Liver (tissue), 9 donors: ENCODE measurements around the gene SLC9A3. TPM values are rescaled to one million over a fixed set of nuclear protein-coding genes. Genes with fewer than 3 reads are reported as not detected.

Experiments used
- DNase-seq: peaks from one replicate; pipeline ENCODE4 v3.0.0-alpha.2; 2017; ENCODE audit warnings: low spot score
- H3K27ac ChIP-seq, 2 donors: one replicate each; pipeline ENCODE4 v1.7.0; 2013; ENCODE audit warnings: inconsistent platforms in 2 of 2, low read length in 2 of 2, control low read depth in 1 of 2, low read depth in 1 of 2, mild to moderate bottlenecking in 1 of 2
- H3K27me3 ChIP-seq, 4 donors: one replicate each; pipeline versions ENCODE4 v1.6.1 to v1.7.0; 2013; ENCODE audit warnings: low read length in 3 of 4, inconsistent platforms in 1 of 4, mild to moderate bottlenecking in 1 of 4, moderate library complexity in 1 of 4; ENCODE audit not compliant: control insufficient read depth in 4 of 4, insufficient read depth in 4 of 4
- H3K36me3 ChIP-seq, 4 donors: one replicate each; pipeline versions ENCODE4 v1.6.1 to v1.7.0; 2013; ENCODE audit warnings: low read length in 3 of 4, mild to moderate bottlenecking in 3 of 4, low read depth in 1 of 4, moderate library complexity in 1 of 4; ENCODE audit not compliant: control insufficient read depth in 4 of 4, insufficient read depth in 3 of 4
- H3K4me1 ChIP-seq, 4 donors: one replicate each; pipeline versions ENCODE4 v1.6.1 to v1.7.0; 2013; ENCODE audit warnings: low read length in 3 of 4, mild to moderate bottlenecking in 3 of 4, moderate library complexity in 1 of 4; ENCODE audit not compliant: control insufficient read depth in 4 of 4, insufficient read depth in 4 of 4
- H3K4me3 ChIP-seq, 3 donors: one replicate each; pipeline versions ENCODE4 v1.6.1 to v1.7.0; 2013; ENCODE audit warnings: low read length in 3 of 3, control low read depth in 1 of 3, low read depth in 1 of 3, mild to moderate bottlenecking in 1 of 3
- H3K9ac ChIP-seq, 2 donors: one replicate each; pipeline ENCODE4 v1.7.0; 2013; ENCODE audit warnings: low read length in 2 of 2, mild to moderate bottlenecking in 2 of 2, moderate library complexity in 2 of 2, control low read depth in 1 of 2, low read depth in 1 of 2
- H3K9me3 ChIP-seq, 4 donors: one replicate each; pipeline versions ENCODE4 v1.6.1 to v1.7.0; 2013; ENCODE audit warnings: low read length in 3 of 4; ENCODE audit not compliant: control insufficient read depth in 4 of 4
- CTCF ChIP-seq: fragments of 150-350 bp; IDR thresholded peaks from 2 replicates; pipeline ENCODE4 v1.5.1; 2017; ENCODE audit warnings: improper control_type of control experiment, low read depth, low read length; ENCODE audit not compliant: missing input control
- FOXA2 ChIP-seq: IDR thresholded peaks from 2 replicates; pipeline ENCODE4 v1.6.1; 2016; ENCODE audit warnings: antibody characterized with exemption
- GABPA ChIP-seq, 2 donors: IDR thresholded peaks in 1 of 2; conservative IDR thresholded peaks in 1 of 2; 2 replicates each; pipeline ENCODE4 v1.6.1; 2016; ENCODE audit warnings: antibody characterized with exemption in 2 of 2, mild to moderate bottlenecking in 1 of 2, moderate library complexity in 1 of 2
- HNF4A ChIP-seq, 2 donors: conservative IDR thresholded peaks; 2 replicates each; pipeline ENCODE4 v1.6.1; 2016; ENCODE audit warnings: antibody characterized with exemption in 2 of 2, mild to moderate bottlenecking in 2 of 2
- HNF4G ChIP-seq: IDR thresholded peaks from 2 replicates; pipeline ENCODE4 v1.6.1; 2016; ENCODE audit warnings: antibody characterized with exemption
- MAX ChIP-seq: IDR thresholded peaks from 2 replicates; pipeline ENCODE4 v1.6.1; 2016; ENCODE audit warnings: antibody characterized with exemption
- NR2F2 ChIP-seq: IDR thresholded peaks from 2 replicates; pipeline ENCODE4 v1.6.1; 2016; ENCODE audit warnings: antibody characterized with exemption
- RAD21 ChIP-seq, 2 donors: IDR thresholded peaks; 2 replicates each; pipeline ENCODE4 v1.6.1; 2016; ENCODE audit warnings: antibody characterized with exemption in 2 of 2, mild to moderate bottlenecking in 2 of 2
- SP1 ChIP-seq: IDR thresholded peaks from 2 replicates; pipeline ENCODE4 v1.6.1; 2018; ENCODE audit warnings: antibody characterized with exemption, mild to moderate bottlenecking
- TAF1 ChIP-seq: conservative IDR thresholded peaks from 2 replicates; pipeline ENCODE4 v1.6.1; 2016; ENCODE audit warnings: antibody characterized with exemption, mild to moderate bottlenecking
- YY1 ChIP-seq: IDR thresholded peaks from 2 replicates; pipeline ENCODE4 v1.6.1; 2016; ENCODE audit warnings: antibody characterized with exemption, mild to moderate bottlenecking
- WGBS: extraction: QIAGEN DNeasy Blood & Tissue Kit; methylation state at CpG from one replicate; pipeline ENCODE4 v1.1.7; 2013; 5-methylcytosine and 5-hydroxymethylcytosine counted together
- polyA plus RNA-seq, 2 donors: library from polyadenylated mRNA; stranded (reverse) in 1 of 2; unstranded in 1 of 2; fragments of 200-250 nt in 1 of 2; fragments of >200 nt in 1 of 2; fragmentation: Nextera tagmentation in 1 of 2; extraction: Ambion mirVana in 1 of 2; gene quantifications; one replicate each; pipeline versions ENCODE4 v1.2.1 to v1.2.3, GENCODE V29; 2013 to 2015
- total RNA-seq, 2 donors: library from RNA; depleted of rRNA; stranded (reverse); fragments of >200 nt; gene quantifications; one replicate each; pipeline ENCODE4 v1.2.3, GENCODE V29; 2014
- donor health status: healthy.
- donor health status: healthy.
- donor health status: healthy.
- donor health status: healthy.
- donor health status: healthy.

The SLC9A3 gene
- total and polyA plus RNA-seq, 4 donors = 0.31 to 1.0 (median 0.67) TPM

- DNase-seq = no peak
- TF ChIP-seq YY1 = no peak
- TF ChIP-seq GABPA (IDR thresholded peaks at IDR 0.05 in 1 of 2, conservative IDR thresholded peaks at IDR 0.05 in 1 of 2) = no peak
- Histone ChIP-seq H3K27me3 (no peaks in the 10 kb centered on the region), H3K36me3 (no peaks in the 10 kb centered on the region), H3K27ac (no peak overlapping the region), H3K4me3 (no peak overlapping the region), H3K4me1 (no peaks in the 10 kb centered on the region), H3K9ac (no peak overlapping the region), H3K9me3 (no peaks in the 10 kb centered on the region)
- WGBS = 69% methylated on average over 29 of the region's 29 CpGs
These were observed 38.9 kb downstream of the SLC9A3 start for GRCh38 chr5:485113-485945.

GRCh38 chr5:484556-484955 is 39.7 kb downstream of the SLC9A3 start:
- no peaks in the 10 kb centered on the region for H3K4me1 ChIP-seq
- 90% methylated on average over 24 of the region's 24 CpGs for WGBS
- TF ChIP-seq GABPA (IDR thresholded peaks at IDR 0.05 in 1 of 2, conservative IDR thresholded peaks at IDR 0.05 in 1 of 2) = no peak

GRCh38 chr5:483434-484140 is 40.7 kb downstream of the SLC9A3 start:
- Histone ChIP-seq H3K36me3 (no peaks in the 10 kb centered on the region), H3K4me3 (no peak overlapping the region), H3K27ac (no peak overlapping the region), H3K9ac (no peak overlapping the region), H3K27me3 (no peaks in the 10 kb centered on the region), H3K9me3 (no peaks in the 10 kb centered on the region), H3K4me1 (no peaks in the 10 kb centered on the region)
- TF ChIP-seq MAX (no peak), NR2F2 (no peak), HNF4A (conservative IDR thresholded peaks at IDR 0.05) (no peak), SP1 (no peak), GABPA (IDR thresholded peaks at IDR 0.05 in 1 of 2, conservative IDR thresholded peaks at IDR 0.05 in 1 of 2) (no peak), FOXA2 (no peak), CTCF (no peak), HNF4G (no peak), RAD21 (IDR thresholded peaks at IDR 0.05) (no peak), TAF1 (no peak)
- DNase-seq = no peak
- WGBS = 76% methylated on average over 34 of the region's 34 CpGs

More at GRCh38 chr5:484556-484955, 39.7 kb downstream of the SLC9A3 start:
- Histone ChIP-seq H3K27me3 (no peaks in the 10 kb centered on the region), H3K27ac (no peak overlapping the region), H3K9ac (no peak overlapping the region), H3K9me3 (no peaks in the 10 kb centered on the region), H3K4me3 (no peak overlapping the region), H3K36me3 (no peaks in the 10 kb centered on the region)
- DNase-seq = no peak
